Brain microvascular endothelial cell (primary cell): ENCODE results near the gene KCND3.

Experiments
- DNase-seq: peaks from one replicate; pipeline ENCODE4 v3.0.0-alpha.2; 2020
- H3K27ac ChIP-seq: fragments of 250-450 bp; sonication (Bioruptor Pico); 2 replicates; pipeline ENCODE4 v1.5.1; 2020; ENCODE audit warnings: mild to moderate bottlenecking, moderate library complexity
- H3K27me3 ChIP-seq: fragments of 250-450 bp; sonication (Bioruptor Pico); replicated peaks from 2 replicates; pipeline ENCODE4 v1.5.1; 2020; ENCODE audit warnings: mild to moderate bottlenecking
- H3K36me3 ChIP-seq: fragments of 250-450 bp; sonication (Bioruptor Pico); replicated peaks from 2 replicates; pipeline ENCODE4 v1.5.1; 2020; ENCODE audit warnings: mild to moderate bottlenecking
- H3K4me3 ChIP-seq: 2 replicates; pipeline ENCODE4 v1.5.1; 2011; ENCODE audit warnings: low read depth, mild to moderate bottlenecking, control low read depth, low read length, moderate library complexity
- CTCF ChIP-seq: IDR thresholded peaks from 2 replicates; pipeline ENCODE4 v1.5.1; 2011; ENCODE audit warnings: low read depth, mild to moderate bottlenecking, moderate library complexity, low read length, control low read depth, inconsistent platforms; ENCODE audit errors: missing control alignments
- in situ Hi-C: cut with HindIII; loops from 2 replicates; pipeline ENCODE4 v1.10.0; 2017; ENCODE audit warnings: low sequenced_read_pairs, low pct_ligation_motif_present

The KCND3 gene

DNA sequence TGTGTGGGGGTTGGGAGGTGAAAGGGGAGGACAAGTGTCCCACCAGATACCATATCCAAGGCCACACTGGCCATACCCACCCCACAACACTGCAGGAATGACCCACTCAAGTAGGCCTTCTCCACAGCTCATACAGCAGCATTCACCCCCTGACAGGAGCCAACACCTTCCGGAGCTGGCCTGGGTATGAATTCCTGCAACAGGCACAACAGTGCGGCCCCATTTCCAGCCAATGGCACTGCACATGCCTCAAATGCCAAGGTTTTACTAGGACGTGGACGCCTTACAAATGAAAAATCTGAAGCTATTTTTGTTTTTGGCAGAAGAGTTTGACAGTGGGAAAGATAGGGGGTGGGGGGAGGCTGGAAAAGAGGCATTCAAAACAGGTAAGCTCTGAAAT lies 2.0 kb downstream of the KCND3 start:
- in situ Hi-C loops = no loop called here
- Histone ChIP-seq H3K27me3 (peaks cover 42% of the 10 kb centered on the region), H3K4me3 (no peak overlapping the region), H3K36me3 (no peaks in the 10 kb centered on the region), H3K27ac (no peak overlapping the region)
- no peak for TF ChIP-seq CTCF
- no peak for DNase-seq

DNA sequence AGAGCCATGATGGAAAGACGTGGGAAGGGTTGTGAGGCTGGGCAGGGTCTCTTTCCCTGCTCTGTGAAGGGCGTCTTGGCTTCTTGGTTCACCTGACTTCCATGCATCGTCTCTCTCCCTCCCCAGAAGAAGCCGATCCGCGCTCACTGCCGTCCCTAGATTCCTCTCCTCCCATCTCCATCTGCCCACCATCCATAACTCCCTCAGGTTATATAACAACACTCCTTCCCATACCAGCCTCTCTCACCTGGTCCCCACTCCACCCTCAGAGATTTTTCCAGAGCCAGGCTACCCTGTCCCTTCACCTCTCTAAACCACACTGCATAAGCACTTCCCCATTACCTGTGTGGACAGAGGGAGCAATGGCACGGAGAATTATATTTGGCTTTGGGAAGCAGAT lies 6.0 kb downstream of the KCND3 start:
- in situ Hi-C loops = no loop called here
- no peak overlapping the region for H3K4me3 ChIP-seq
- H3K27me3 ChIP-seq = peaks cover 7% of the 10 kb centered on the region
- DNase-seq = no peak
- H3K36me3 ChIP-seq = no peaks in the 10 kb centered on the region
- TF ChIP-seq CTCF = no peak
- H3K27ac ChIP-seq = no peak overlapping the region

DNA sequence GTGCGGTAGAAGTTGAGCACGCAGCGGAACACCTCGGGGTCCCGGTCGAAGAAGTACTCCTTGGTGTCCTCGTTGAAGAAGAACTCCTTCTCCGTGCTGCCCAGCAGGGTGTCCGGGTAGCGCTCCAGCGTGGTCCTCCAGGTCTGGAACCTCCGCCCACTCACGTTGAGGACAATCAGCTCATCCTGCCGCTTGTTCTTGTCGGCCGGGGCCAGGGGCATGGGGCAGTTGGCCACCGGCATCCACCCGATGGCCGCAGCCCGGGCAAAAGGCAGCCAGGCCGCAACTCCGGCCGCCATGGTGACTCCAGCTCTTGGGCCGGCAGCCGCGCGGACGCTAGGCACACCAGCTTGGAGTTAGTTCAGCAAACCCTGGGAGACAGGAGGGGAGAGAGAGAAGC lies 7.0 kb downstream of the KCND3 start:
- Histone ChIP-seq H3K27ac (no peak overlapping the region), H3K27me3 (no peaks in the 10 kb centered on the region), H3K4me3 (no peak overlapping the region), H3K36me3 (no peaks in the 10 kb centered on the region)
- no peak for TF ChIP-seq CTCF
- in situ Hi-C loops = no loop called here
- DNase-seq = no peak

DNA sequence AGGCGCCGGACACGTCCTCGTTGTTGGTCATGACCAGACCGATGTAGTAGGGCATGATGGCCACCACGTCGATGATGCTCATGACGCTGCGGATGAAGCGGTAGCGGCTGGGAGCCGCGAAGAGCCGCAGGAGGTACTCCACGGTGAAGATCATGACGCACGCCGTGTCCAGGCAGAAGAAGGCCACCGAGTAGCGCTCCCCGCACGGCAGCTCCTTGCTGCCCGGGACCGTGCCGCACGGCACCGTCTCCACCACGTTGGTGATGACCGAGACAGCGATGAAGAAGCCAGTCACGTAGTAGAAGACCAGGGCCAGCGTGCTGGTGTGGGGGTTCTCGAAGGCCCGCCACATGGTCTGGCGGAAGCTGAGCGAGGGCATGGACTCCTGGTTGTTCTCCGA lies 7.6 kb downstream of the KCND3 start:
- DNase-seq = no peak
- H3K27ac ChIP-seq = no peak overlapping the region
- in situ Hi-C loops = no loop called here
- H3K36me3 ChIP-seq = no peaks in the 10 kb centered on the region
- no peak overlapping the region for H3K4me3 ChIP-seq
- TF ChIP-seq CTCF = no peak
- no peaks in the 10 kb centered on the region for H3K27me3 ChIP-seq

DNA sequence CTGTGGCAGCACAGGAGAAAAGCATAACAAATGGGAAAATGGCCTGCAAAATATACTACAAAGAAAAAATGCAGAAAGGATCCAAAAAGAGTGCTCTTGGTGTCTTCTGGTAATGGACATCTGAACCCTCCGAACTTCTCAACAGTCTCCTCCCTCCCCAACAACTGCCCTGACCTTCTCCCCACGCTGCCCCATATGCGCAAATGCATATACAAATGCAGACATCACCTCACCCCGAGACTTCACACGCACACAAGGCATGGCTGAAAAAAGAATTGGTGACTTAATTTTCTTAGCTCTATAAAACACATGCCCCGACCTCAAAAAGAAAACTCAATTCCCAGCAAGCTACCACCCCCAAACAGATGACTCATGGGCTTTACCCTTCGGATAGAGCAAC lies 8.4 kb downstream of the KCND3 start:
- no peak for DNase-seq
- no peaks in the 10 kb centered on the region for H3K36me3 ChIP-seq
- H3K27ac ChIP-seq = no peak overlapping the region
- no peak overlapping the region for H3K4me3 ChIP-seq
- H3K27me3 ChIP-seq = no peaks in the 10 kb centered on the region
- in situ Hi-C loops = no loop called here
- no peak for TF ChIP-seq CTCF

DNA sequence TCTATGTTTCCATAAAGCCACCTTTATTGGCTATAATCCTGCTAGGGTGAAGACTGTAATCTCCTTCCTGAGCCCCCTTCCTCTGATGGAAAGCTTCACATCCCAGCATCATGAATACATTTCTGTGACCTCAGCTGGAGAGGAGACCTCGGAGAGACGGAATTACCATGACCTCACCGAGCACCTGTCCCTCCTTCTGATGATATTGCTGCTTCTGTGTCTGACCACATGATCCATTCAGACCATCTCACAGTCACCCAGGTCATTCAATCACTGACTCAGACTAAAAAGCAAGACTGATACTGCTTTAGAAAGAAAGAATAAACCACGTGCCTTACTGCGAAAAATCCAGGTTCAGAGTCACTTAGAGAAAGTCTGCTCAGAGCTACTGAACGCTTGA lies 8.8 kb downstream of the KCND3 start:
- no peaks in the 10 kb centered on the region for H3K36me3 ChIP-seq
- in situ Hi-C loops = no loop called here
- TF ChIP-seq CTCF = no peak

More for the DNA sequence above, 8.8 kb downstream of the KCND3 start:
- no peak overlapping the region for H3K27ac ChIP-seq
- DNase-seq = no peak
- no peak overlapping the region for H3K4me3 ChIP-seq
- no peaks in the 10 kb centered on the region for H3K27me3 ChIP-seq
